Measurements from ENCODE around the gene PRSS33. TPM values are rescaled to one million over a fixed set of nuclear protein-coding genes. Genes with fewer than 3 reads are reported as not detected.
A peak's percentile ranks its signal among the peaks of the same experiment; 100 is the strongest.

Gene PRSS33
- total and polyA plus RNA-seq, 10 donors = 0.03 to 0.67 (median 0.32) TPM; not detected in 7

DNA sequence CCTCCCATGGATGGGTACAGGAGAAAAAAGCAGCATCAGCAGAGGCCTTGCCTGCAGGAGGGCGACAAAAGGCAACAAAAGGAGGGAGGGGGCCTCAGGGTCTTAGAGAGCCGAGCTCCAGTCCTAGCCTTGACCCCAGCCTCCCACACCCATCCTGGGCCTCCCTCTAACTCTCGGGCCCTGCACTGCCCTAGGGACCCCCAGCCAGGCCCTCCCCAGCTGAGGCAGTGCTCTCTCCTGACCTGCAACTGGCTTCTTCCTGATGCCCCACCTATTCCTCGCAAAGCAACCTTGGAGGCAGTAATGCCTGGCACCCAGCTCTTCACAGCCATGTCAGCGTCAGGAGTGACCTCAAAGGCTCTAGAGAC lies 50.1 kb downstream of the PRSS33 start:
- Histone ChIP-seq H3K9me3 (no peaks in the 10 kb centered on the region), H3K27ac (no peak overlapping the region), H3K4me3 (no peak overlapping the region), H3K27me3 (replicated peaks in 1 of 7) (peaks cover 0 to 14% (median 0%) of the 10 kb centered on the region in 7 donors), H3K36me3 (no peaks in the 10 kb centered on the region), H3K4me1 (no peaks in the 10 kb centered on the region)
- intact Hi-C loops (cut with DNase I; ENCODE audit: low total_unique reads) = no loop called here
- TF ChIP-seq POLR2AphosphoS5 (IDR thresholded peaks at IDR 0.05) (no peak), POLR2A (IDR thresholded peaks at IDR 0.05) (no peak)
- TF ChIP-seq, protein P1, sequence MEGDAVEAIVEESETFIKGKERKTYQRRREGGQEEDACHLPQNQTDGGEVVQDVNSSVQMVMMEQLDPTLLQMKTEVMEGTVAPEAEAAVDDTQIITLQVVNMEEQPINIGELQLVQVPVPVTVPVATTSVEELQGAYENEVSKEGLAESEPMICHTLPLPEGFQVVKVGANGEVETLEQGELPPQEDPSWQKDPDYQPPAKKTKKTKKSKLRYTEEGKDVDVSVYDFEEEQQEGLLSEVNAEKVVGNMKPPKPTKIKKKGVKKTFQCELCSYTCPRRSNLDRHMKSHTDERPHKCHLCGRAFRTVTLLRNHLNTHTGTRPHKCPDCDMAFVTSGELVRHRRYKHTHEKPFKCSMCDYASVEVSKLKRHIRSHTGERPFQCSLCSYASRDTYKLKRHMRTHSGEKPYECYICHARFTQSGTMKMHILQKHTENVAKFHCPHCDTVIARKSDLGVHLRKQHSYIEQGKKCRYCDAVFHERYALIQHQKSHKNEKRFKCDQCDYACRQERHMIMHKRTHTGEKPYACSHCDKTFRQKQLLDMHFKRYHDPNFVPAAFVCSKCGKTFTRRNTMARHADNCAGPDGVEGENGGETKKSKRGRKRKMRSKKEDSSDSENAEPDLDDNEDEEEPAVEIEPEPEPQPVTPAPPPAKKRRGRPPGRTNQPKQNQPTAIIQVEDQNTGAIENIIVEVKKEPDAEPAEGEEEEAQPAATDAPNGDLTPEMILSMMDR (IDR thresholded peaks at IDR 0.05 in 8 of 11, conservative IDR thresholded peaks at IDR 0.05 in 3 of 11) = no peak
- WGBS, 5 donors = 66 to 81% (median 73%) methylated on average over 3 to 5 of the region's 5 CpGs
- DNase-seq = peak; percentile 30

DNA sequence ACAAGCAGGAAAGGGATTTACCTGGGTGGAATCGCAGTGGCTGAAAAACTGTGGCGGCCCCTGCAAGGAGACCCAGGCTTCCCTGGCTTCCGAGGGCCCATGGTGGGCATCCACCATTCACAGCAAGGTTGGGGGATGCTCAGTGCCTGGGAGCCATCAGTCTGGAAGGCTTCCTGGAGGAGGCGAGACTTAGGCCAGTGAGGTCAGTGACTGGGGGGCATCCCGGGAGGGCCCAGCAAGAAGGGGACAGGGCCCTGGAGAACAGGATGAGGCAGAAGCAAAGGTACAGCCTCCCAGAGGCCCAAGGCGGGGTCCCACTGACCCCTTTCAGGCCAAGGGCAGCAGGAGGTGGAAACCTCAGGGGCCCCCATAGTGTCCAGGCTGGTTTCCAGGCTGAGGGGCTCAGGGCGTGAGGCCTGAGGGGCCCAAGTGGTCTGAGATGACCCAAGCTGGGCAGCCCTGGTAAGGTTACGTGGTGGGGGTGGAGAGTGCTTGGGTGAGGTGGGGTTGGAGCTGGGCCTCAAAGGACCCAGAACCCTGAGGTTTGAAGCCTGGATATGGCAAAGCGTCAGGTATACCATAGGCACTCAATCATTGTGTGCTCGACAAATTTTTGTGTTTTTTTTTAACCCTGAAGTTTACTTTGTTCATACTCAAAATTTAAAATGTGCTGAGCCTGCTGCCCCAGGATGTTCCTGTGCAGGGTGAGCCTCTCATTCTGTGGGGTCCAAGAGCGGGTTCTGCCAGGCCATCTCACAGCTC lies 50.7 kb downstream of the PRSS33 start:
- TF ChIP-seq POLR2A (IDR thresholded peaks at IDR 0.05) (no peak), POLR2AphosphoS5 (IDR thresholded peaks at IDR 0.05) (no peak)
- TF ChIP-seq, protein P1 (IDR thresholded peaks at IDR 0.05 in 8 of 11, conservative IDR thresholded peaks at IDR 0.05 in 3 of 11) = no peak
- intact Hi-C loops (cut with DNase I; ENCODE audit: low total_unique reads) = no loop called here
- Histone ChIP-seq H3K36me3 (no peaks in the 10 kb centered on the region), H3K4me1 (no peaks in the 10 kb centered on the region), H3K4me3 (no peak overlapping the region), H3K9me3 (no peaks in the 10 kb centered on the region), H3K27ac (no peak overlapping the region), H3K27me3 (replicated peaks in 1 of 7) (peaks cover 0 to 14% (median 0%) of the 10 kb centered on the region in 7 donors)
- WGBS, 5 donors = 91 to 95% (median 92%) methylated on average over 9 to 11 of the region's 11 CpGs
- peak; percentile 28 for DNase-seq

DNA sequence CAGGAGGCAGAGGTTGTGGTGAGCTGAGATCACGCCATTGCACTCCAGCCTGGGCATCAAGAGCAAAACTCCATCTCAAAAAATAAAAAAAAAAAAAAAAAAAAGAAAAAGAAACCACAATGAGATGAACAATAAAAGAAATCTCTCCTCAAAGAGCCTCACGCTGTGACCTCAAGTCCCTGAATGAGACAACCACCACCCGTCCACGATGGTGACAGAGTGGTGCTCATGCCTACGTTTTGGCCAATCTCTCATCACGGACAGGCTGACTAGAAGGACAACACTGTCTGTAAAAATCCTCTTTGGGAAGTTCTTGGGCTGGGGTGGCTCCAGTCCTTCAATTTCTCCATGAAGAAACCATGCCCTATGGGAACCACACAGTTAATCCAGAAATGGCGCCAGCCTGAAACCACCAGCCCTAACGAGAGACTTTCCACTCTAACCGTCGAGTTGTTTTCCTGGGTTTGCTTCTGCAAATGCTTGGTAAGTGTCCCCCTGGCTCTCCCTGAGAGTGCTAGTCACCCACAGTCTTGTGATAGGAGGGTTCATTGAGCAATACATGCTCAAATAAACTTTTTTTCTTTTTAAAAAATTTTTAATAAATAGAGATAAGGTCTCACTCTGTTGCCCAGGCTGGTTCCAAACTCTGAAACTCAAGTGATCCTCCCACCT lies 52.4 kb downstream of the PRSS33 start:
- Histone ChIP-seq H3K9me3 (no peaks in the 10 kb centered on the region), H3K4me3 (no peak overlapping the region), H3K27me3 (replicated peaks in 1 of 7) (peaks cover 0 to 14% (median 0%) of the 10 kb centered on the region in 7 donors), H3K27ac (no peak overlapping the region), H3K4me1 (no peaks in the 10 kb centered on the region), H3K36me3 (no peaks in the 10 kb centered on the region)
- 63 to 69% (median 64%) methylated on average over 10 of the region's 10 CpGs for WGBS, 5 donors
- intact Hi-C loops (cut with DNase I; ENCODE audit: low total_unique reads) = no loop called here
- TF ChIP-seq POLR2A (IDR thresholded peaks at IDR 0.05) = no peak
- TF ChIP-seq, protein P1 (IDR thresholded peaks at IDR 0.05 in 8 of 11, conservative IDR thresholded peaks at IDR 0.05 in 3 of 11) = no peak
- no peak for TF ChIP-seq POLR2AphosphoS5 (IDR thresholded peaks at IDR 0.05)
- no peak for DNase-seq

Small RNAs within 50 kb of the gene (small RNA-seq; reads per million reads assigned to genes)
- 0 to 0.15 (median 0) reads per million in 4 donors for gene SNORA3C

Other genes starting within 250 kb of the PRSS33 start
- gene PDPK1, start 249.5 kb downstream of the PRSS33 start, total RNA-seq = 10 to 100 TPM; 39.5 to 74.5 (median 56.8) TPM
- 10 to 100 TPM in 1 of 3 donors, 1 to 10 TPM in 2; 6.2 to 15.5 (median 6.2) TPM for gene PDPK1, start 249.5 kb downstream of the PRSS33 start, polyA plus RNA-seq
- gene KCTD5, start 105.0 kb downstream of the PRSS33 start, total RNA-seq = 10 to 100 TPM; 20.5 to 32.1 (median 28.2) TPM
- gene KCTD5, start 105.0 kb downstream of the PRSS33 start, polyA plus RNA-seq = 10 to 100 TPM; 13.1 to 24.1 (median 19.2) TPM
- 1 to 10 TPM in 6 of 7 donors, under 1 TPM in 1; 0.84 to 2.1 (median 1.2) TPM for gene PRSS27, start 67.3 kb downstream of the PRSS33 start, total RNA-seq
- 1 to 10 TPM; 1.2 to 1.5 (median 1.2) TPM for gene PRSS27, start 67.3 kb downstream of the PRSS33 start, polyA plus RNA-seq
- 100 to 1,000 TPM; 590 to 922 (median 875) TPM for gene SRRM2, start 34.9 kb downstream of the PRSS33 start, total RNA-seq
- 1,000 to 10,000 TPM in 1 of 3 donors, 100 to 1,000 TPM in 2; 239 to 1,169 (median 672) TPM for gene SRRM2, start 34.9 kb downstream of the PRSS33 start, polyA plus RNA-seq
- 100 to 1,000 TPM; 128 to 467 (median 134) TPM for gene ELOB, start 10.3 kb downstream of the PRSS33 start, total RNA-seq
- gene ELOB, start 10.3 kb downstream of the PRSS33 start, polyA plus RNA-seq = 100 to 1,000 TPM; 233 to 378 (median 247) TPM
- not detected for gene PRSS41, start 10.9 kb upstream of the PRSS33 start, total RNA-seq
- not detected for gene PRSS41, start 10.9 kb upstream of the PRSS33 start, polyA plus RNA-seq
- 1 to 10 TPM in 6 of 7 donors, under 1 TPM in 1; 0.81 to 4.9 (median 1.5) TPM for gene PRSS21, start 29.7 kb upstream of the PRSS33 start, total RNA-seq
- 1 to 10 TPM in 2 of 3 donors, under 1 TPM in 1; 0.49 to 3.4 (median 1.8) TPM for gene PRSS21, start 29.7 kb upstream of the PRSS33 start, polyA plus RNA-seq
- 1 to 10 TPM in 5 of 7 donors, under 1 TPM in 1, not detected in 1; 0.79 to 3.8 (median 1.5) TPM for gene ZG16B, start 42.7 kb upstream of the PRSS33 start, total RNA-seq
- 1 to 10 TPM in 2 of 3 donors, under 1 TPM in 1; 0.73 to 1.6 (median 1.5) TPM for gene ZG16B, start 42.7 kb upstream of the PRSS33 start, polyA plus RNA-seq
- under 1 TPM in 1 of 7 donors, not detected in 6; 0.60 TPM for gene PRSS22, start 70.6 kb upstream of the PRSS33 start, total RNA-seq
- gene PRSS22, start 70.6 kb upstream of the PRSS33 start, polyA plus RNA-seq = under 1 TPM in 2 of 3 donors, not detected in 1; 0.19 to 0.33 TPM
- 10 to 100 TPM; 27.5 to 98.6 (median 48.4) TPM for gene FLYWCH2, start 95.7 kb upstream of the PRSS33 start, total RNA-seq
- gene FLYWCH2, start 95.7 kb upstream of the PRSS33 start, polyA plus RNA-seq = 10 to 100 TPM; 31.6 to 62.6 (median 49.5) TPM
- gene FLYWCH1, start 124.4 kb upstream of the PRSS33 start, total RNA-seq = 10 to 100 TPM; 34.8 to 79.3 (median 57.0) TPM
- gene FLYWCH1, start 124.4 kb upstream of the PRSS33 start, polyA plus RNA-seq = 10 to 100 TPM; 14.0 to 47.0 (median 43.9) TPM
- gene KREMEN2, start 176.7 kb upstream of the PRSS33 start, total RNA-seq = 1 to 10 TPM in 1 of 7 donors, under 1 TPM in 1, not detected in 5; 0.40 to 1.0 TPM
- gene KREMEN2, start 176.7 kb upstream of the PRSS33 start, polyA plus RNA-seq = 1 to 10 TPM in 1 of 3 donors, under 1 TPM in 2; 0.41 to 1.2 (median 0.42) TPM
- gene PAQR4, start 181.8 kb upstream of the PRSS33 start, total RNA-seq = 1 to 10 TPM; 3.3 to 9.0 (median 6.4) TPM
- gene PAQR4, start 181.8 kb upstream of the PRSS33 start, polyA plus RNA-seq = 1 to 10 TPM; 2.1 to 7.1 (median 6.3) TPM
- gene PKMYT1, start 192.9 kb upstream of the PRSS33 start, total RNA-seq = 1 to 10 TPM; 3.3 to 9.6 (median 5.6) TPM
- gene PKMYT1, start 192.9 kb upstream of the PRSS33 start, polyA plus RNA-seq = 10 to 100 TPM in 1 of 3 donors, 1 to 10 TPM in 2; 3.9 to 11.3 (median 6.8) TPM
- 1 to 10 TPM in 2 of 7 donors, under 1 TPM in 5; 0.24 to 1.7 (median 0.56) TPM for gene CLDN9, start 225.4 kb upstream of the PRSS33 start, total RNA-seq
- gene CLDN9, start 225.4 kb upstream of the PRSS33 start, polyA plus RNA-seq = under 1 TPM; 0.06 to 0.37 (median 0.16) TPM
- not detected for gene CLDN6, start 230.6 kb upstream of the PRSS33 start, total RNA-seq
- not detected for gene CLDN6, start 230.6 kb upstream of the PRSS33 start, polyA plus RNA-seq
- gene TNFRSF12A, start 232.8 kb upstream of the PRSS33 start, total RNA-seq = 10 to 100 TPM in 3 of 7 donors, 1 to 10 TPM in 4; 2.0 to 26.1 (median 7.5) TPM
- 10 to 100 TPM in 1 of 3 donors, 1 to 10 TPM in 2; 7.7 to 16.5 (median 8.3) TPM for gene TNFRSF12A, start 232.8 kb upstream of the PRSS33 start, polyA plus RNA-seq
- gene HCFC1R1, start 236.4 kb upstream of the PRSS33 start, total RNA-seq = 10 to 100 TPM; 15.5 to 30.8 (median 21.6) TPM
- gene HCFC1R1, start 236.4 kb upstream of the PRSS33 start, polyA plus RNA-seq = 10 to 100 TPM; 60.5 to 74.5 (median 62.8) TPM
- 10 to 100 TPM; 19.3 to 30.4 (median 26.3) TPM for gene THOC6, start 236.5 kb upstream of the PRSS33 start, total RNA-seq
- 10 to 100 TPM; 40.7 to 57.2 (median 41.0) TPM for gene THOC6, start 236.5 kb upstream of the PRSS33 start, polyA plus RNA-seq
- under 1 TPM in 4 of 7 donors, not detected in 3; 0.30 to 0.77 (median 0.32) TPM for gene BICDL2, start 249.4 kb upstream of the PRSS33 start, total RNA-seq
- under 1 TPM; 0.03 to 0.22 (median 0.15) TPM for gene BICDL2, start 249.4 kb upstream of the PRSS33 start, polyA plus RNA-seq

All from spleen (tissue), 11 donors.